Stimulated activated CD8-positive, alpha-beta memory T cell treated with anti-CD3 and anti-CD28 coated beads, Interleukin-12 subunit alpha, Interleukin-12 subunit beta, amount 100 ng/mL, for 4 hours (primary cell): ENCODE results near the gene PBX4.

Source experiments
- DNase-seq: peaks from one replicate; pipeline ENCODE4 v3.0.0-alpha.2; 2020; ENCODE audit warnings: low read depth

The PBX4 gene

GRCh38 chr19:19554074-19555023 is 64.1 kb downstream of the PBX4 start:
- DNase-seq = no peak

- DNase-seq = no peak
Measured at GRCh38 chr19:19553670-19554069, 64.8 kb downstream of the PBX4 start.

GRCh38 chr19:19552798-19553197 is 65.7 kb downstream of the PBX4 start:
- DNase-seq = no peak

- DNase-seq = no peak
Measured at GRCh38 chr19:19551853-19552192, 66.7 kb downstream of the PBX4 start.

GRCh38 chr19:19550972-19551852 is 67.3 kb downstream of the PBX4 start:
- DNase-seq = no peak

GRCh38 chr19:19550485-19550929 is 68.0 kb downstream of the PBX4 start:
- DNase-seq = no peak

GRCh38 chr19:19549804-19550464 is 68.6 kb downstream of the PBX4 start:
- no peak for DNase-seq

- DNase-seq = no peak
Measured at GRCh38 chr19:19548915-19549759, 69.3 kb downstream of the PBX4 start.

GRCh38 chr19:19547674-19548336 is 70.7 kb downstream of the PBX4 start:
- no peak for DNase-seq

GRCh38 chr19:19546751-19547162 is 71.7 kb downstream of the PBX4 start:
- DNase-seq = no peak

- no peak for DNase-seq
Measured at GRCh38 chr19:19545707-19546106, 72.8 kb downstream of the PBX4 start.

GRCh38 chr19:19544954-19545591 is 73.4 kb downstream of the PBX4 start:
- no peak for DNase-seq

- no peak for DNase-seq
Measured at GRCh38 chr19:19544257-19544953, 74.1 kb downstream of the PBX4 start.

GRCh38 chr19:19543640-19544039 is 74.8 kb downstream of the PBX4 start:
- no peak for DNase-seq

- no peak for DNase-seq
Measured at GRCh38 chr19:19543101-19543500, 75.4 kb downstream of the PBX4 start.

GRCh38 chr19:19542507-19542906 is 76.0 kb downstream of the PBX4 start:
- no peak for DNase-seq

GRCh38 chr19:19541616-19542015 is 76.9 kb downstream of the PBX4 start:
- DNase-seq = no peak

GRCh38 chr19:19540715-19541515 is 77.6 kb downstream of the PBX4 start:
- peak; percentile 46 for DNase-seq
